Immature natural killer cell (primary cell): ENCODE results near the gene TBC1D2. TPM values are rescaled to one million over a fixed set of nuclear protein-coding genes. Genes with fewer than 3 reads are reported as not detected.

ENCODE experiments used
- polyA plus RNA-seq, 3 donors: library from polyadenylated mRNA; unstranded; fragments of 300-500 nt; fragmentation: Illumina TruSeq; gene quantifications; one replicate each; pipeline ENCODE4 v1.2.3, GENCODE V29; 2021

TBC1D2 gene
- polyA plus RNA-seq, 3 donors from 2014 or later, result 1.4 to 5.6 (median 1.8) TPM

Other genes starting within 250 kb of the TBC1D2 start
- gene NANS, start 198.9 kb downstream of the TBC1D2 start, polyA plus RNA-seq, result 10 to 100 TPM; 21.5 to 41.8 (median 34.1) TPM
- 10 to 100 TPM; 34.8 to 95.0 (median 35.9) TPM for gene TRIM14, start 136.4 kb downstream of the TBC1D2 start, polyA plus RNA-seq
- 1 to 10 TPM; 1.6 to 2.5 (median 2.1) TPM for gene CORO2A, start 63.0 kb downstream of the TBC1D2 start, polyA plus RNA-seq